HG03139 (cell line): ENCODE measurements around the gene BCL2L12.

Source experiments
- ATAC-seq: cut with Tn5 transposase; IDR thresholded peaks from one replicate; pipeline ENCODE4 v1.9.1; 2021; ENCODE audit not compliant: unreplicated experiment

The BCL2L12 gene

GRCh38 chr19:49684251-49684982 lies 18.7 kb downstream of the BCL2L12 start:
- no peak for ATAC-seq

GRCh38 chr19:49684983-49685553 lies 19.3 kb downstream of the BCL2L12 start:
- ATAC-seq, result no peak

GRCh38 chr19:49685845-49686332 lies 20.2 kb downstream of the BCL2L12 start:
- no peak for ATAC-seq

GRCh38 chr19:49686503-49687088 lies 20.9 kb downstream of the BCL2L12 start:
- no peak for ATAC-seq

- ATAC-seq, result no peak
Observed at GRCh38 chr19:49687150-49687549, 21.4 kb downstream of the BCL2L12 start.

GRCh38 chr19:49687566-49688316 lies 22.0 kb downstream of the BCL2L12 start:
- ATAC-seq, result no peak

GRCh38 chr19:49688531-49689132 lies 22.9 kb downstream of the BCL2L12 start:
- ATAC-seq, result no peak

- no peak for ATAC-seq
Observed at GRCh38 chr19:49689133-49690078, 23.7 kb downstream of the BCL2L12 start, which contains the start of gene ADM5. Gene ADM5 (plus strand): TSS chr19:49689594. CDS start chr19:49689838, 244 bp downstream.

- ATAC-seq, result no peak
Observed at GRCh38 chr19:49690079-49690655, 24.4 kb downstream of the BCL2L12 start.

GRCh38 chr19:49690656-49691242 lies 25.0 kb downstream of the BCL2L12 start, which contains the start of gene CPT1C:
Gene CPT1C (plus strand): TSS chr19:49691116. CDS start chr19:49692253, 1,137 bp downstream.
- no peak for ATAC-seq

- no peak for ATAC-seq
Observed at GRCh38 chr19:49691243-49692146, 25.8 kb downstream of the BCL2L12 start.

GRCh38 chr19:49692147-49692506 lies 26.4 kb downstream of the BCL2L12 start:
- no peak for ATAC-seq

GRCh38 chr19:49696115-49696514 lies 30.4 kb downstream of the BCL2L12 start:
- ATAC-seq, result no peak

GRCh38 chr19:49696865-49697264 lies 31.1 kb downstream of the BCL2L12 start:
- ATAC-seq, result no peak

GRCh38 chr19:49699364-49699763 lies 33.6 kb downstream of the BCL2L12 start:
- no peak for ATAC-seq

GRCh38 chr19:49700563-49700962 lies 34.8 kb downstream of the BCL2L12 start:
- ATAC-seq, result no peak

GRCh38 chr19:49701271-49701786 lies 35.6 kb downstream of the BCL2L12 start:
- ATAC-seq, result no peak
